HFFc6 (cell line): Measurements from ENCODE around the gene RNF19B. TPM values are rescaled to one million over a fixed set of nuclear protein-coding genes. Genes with fewer than 3 reads are reported as not detected.
A peak's percentile ranks its signal among the peaks of the same experiment; 100 is the strongest.
"Not testable (repeated sequence)": the region's sequence is repeated elsewhere in the genome, so short reads cannot be mapped to it uniquely, and the experiment has no call there.

Experiments
- DNase-seq: peaks from one replicate; pipeline ENCODE4 v3.0.0-alpha.2; 2018
- H3K27ac Mint-ChIP-seq: 2 replicates; pipeline ENCODE4 v1.8.0; 2020; ENCODE audit warnings: mild to moderate bottlenecking, mixed read lengths
- H3K27me3 Mint-ChIP-seq: 2 replicates; pipeline ENCODE4 v1.8.0; 2021; ENCODE audit warnings: mild to moderate bottlenecking, moderate library complexity, mixed read lengths; ENCODE audit not compliant: insufficient read depth
- H3K36me3 Mint-ChIP-seq: 2 replicates; pipeline ENCODE4 v1.8.0; 2021; ENCODE audit warnings: low read depth, mixed read lengths
- H3K4me1 Mint-ChIP-seq: 2 replicates; pipeline ENCODE4 v1.8.0; 2020; ENCODE audit warnings: low read depth, mixed read lengths
- H3K4me3 Mint-ChIP-seq: 2 replicates; pipeline ENCODE4 v1.8.0; 2020; ENCODE audit warnings: mild to moderate bottlenecking, moderate library complexity, mixed read lengths
- H3K9me3 Mint-ChIP-seq: 2 replicates; pipeline ENCODE4 v1.8.0; 2020; ENCODE audit warnings: mild to moderate bottlenecking, mixed read lengths
- total RNA-seq, 6 experiments: library from RNA; stranded (reverse); fragmentation: NEBNext Ultra II Directional; extraction: Animal tissue kit (Norgen Biotek cat#: 25700); gene quantifications; 2 replicates in 1 of 6; 3 replicates in 5 of 6; pipeline ENCODE4 v1.2.3, GENCODE V29; 2021
- TF ChIP-seq, protein P1 (sequence below): fragments of 200-600 bp; sonication (generic); IDR thresholded peaks from 2 replicates; pipeline ENCODE4 v1.5.0; 2021; ENCODE audit warnings: antibody characterized with exemption, mild to moderate bottlenecking

The RNF19B gene
- total RNA-seq, 6 experiments from 2014 or later = 9.4 to 10.6 (median 9.9) TPM

DNA sequence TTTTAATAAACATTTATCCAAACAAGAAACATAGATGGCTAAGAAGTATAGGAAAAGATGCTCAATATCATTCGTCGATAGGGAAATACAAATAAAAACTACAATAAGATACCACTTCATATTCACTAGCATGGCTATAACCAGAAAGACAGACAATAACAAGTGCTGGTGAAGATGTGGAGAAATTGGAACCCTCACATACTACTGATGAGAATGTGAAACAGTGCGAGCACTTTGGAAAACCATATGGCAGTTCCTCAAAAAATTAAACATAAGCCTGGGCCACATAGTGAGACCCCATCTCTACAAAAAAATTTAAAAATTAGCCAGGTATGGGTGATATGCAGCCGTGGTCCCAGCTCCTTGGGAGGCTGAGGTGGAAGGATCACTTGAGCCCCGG is 54.3 kb downstream of the RNF19B start:
- Mint-ChIP-seq H3K27me3 (peaks cover 3% of the 10 kb centered on the region; the same call in 1 of the 2 replicates), H3K4me1 (no peaks in the 10 kb centered on the region), H3K4me3 (no peak overlapping the region), H3K36me3 (no peaks in the 10 kb centered on the region), H3K27ac (no peak overlapping the region), H3K9me3 (no peaks in the 10 kb centered on the region)
- TF ChIP-seq, protein P1, sequence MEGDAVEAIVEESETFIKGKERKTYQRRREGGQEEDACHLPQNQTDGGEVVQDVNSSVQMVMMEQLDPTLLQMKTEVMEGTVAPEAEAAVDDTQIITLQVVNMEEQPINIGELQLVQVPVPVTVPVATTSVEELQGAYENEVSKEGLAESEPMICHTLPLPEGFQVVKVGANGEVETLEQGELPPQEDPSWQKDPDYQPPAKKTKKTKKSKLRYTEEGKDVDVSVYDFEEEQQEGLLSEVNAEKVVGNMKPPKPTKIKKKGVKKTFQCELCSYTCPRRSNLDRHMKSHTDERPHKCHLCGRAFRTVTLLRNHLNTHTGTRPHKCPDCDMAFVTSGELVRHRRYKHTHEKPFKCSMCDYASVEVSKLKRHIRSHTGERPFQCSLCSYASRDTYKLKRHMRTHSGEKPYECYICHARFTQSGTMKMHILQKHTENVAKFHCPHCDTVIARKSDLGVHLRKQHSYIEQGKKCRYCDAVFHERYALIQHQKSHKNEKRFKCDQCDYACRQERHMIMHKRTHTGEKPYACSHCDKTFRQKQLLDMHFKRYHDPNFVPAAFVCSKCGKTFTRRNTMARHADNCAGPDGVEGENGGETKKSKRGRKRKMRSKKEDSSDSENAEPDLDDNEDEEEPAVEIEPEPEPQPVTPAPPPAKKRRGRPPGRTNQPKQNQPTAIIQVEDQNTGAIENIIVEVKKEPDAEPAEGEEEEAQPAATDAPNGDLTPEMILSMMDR = no peak
- no peak for DNase-seq

DNA sequence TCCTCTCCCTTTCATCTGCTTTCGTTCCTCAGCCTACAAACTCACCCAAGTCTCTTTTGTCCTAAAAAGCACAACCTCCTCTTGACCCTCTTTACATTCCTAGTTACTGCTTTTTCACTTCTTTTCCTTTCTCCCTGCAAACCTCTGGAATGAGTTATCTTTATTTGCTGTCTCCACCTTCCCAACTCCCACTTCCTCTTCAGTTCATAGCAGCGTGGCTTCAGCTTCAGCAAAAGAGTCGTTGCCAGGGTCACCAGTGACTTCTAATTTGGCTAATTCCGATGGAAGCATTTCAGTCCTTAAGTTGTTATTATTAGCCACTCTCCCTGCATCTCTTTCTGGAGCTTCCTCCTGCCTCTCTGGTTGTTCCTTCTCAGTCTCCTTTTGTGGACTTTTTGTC is 57.2 kb downstream of the RNF19B start:
- Mint-ChIP-seq H3K27me3 (peaks cover 5% of the 10 kb centered on the region; the same call in 1 of the 2 replicates), H3K27ac (no peak overlapping the region), H3K9me3 (no peaks in the 10 kb centered on the region), H3K4me3 (no peak overlapping the region), H3K36me3 (no peaks in the 10 kb centered on the region), H3K4me1 (no peaks in the 10 kb centered on the region)
- peak; percentile 20 for DNase-seq
- TF ChIP-seq, protein P1 = no peak

DNA sequence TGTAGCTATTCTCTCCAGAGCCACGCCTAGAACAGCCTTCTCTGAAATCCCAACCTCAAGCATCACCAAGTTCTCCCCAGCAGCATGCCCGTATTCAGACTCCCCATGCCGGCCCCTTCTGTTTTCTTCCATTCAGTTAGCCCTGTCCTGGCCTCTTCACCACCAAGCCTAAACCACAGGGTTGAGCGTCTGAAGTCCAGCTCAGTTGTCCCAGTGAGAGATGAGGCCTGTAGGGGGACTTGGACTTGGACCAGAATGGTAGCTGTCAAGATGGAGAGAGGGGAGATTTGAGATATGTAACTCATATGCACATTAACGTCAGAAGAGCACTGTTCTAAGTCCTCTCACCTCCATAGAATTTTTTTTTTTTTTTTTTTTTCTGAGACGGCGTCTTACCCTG is 58.0 kb downstream of the RNF19B start:
- TF ChIP-seq, protein P1 = no peak
- H3K9me3 Mint-ChIP-seq = no peaks in the 10 kb centered on the region
- H3K4me3 Mint-ChIP-seq = no peak overlapping the region
- no peaks in the 10 kb centered on the region for H3K36me3 Mint-ChIP-seq
- no peaks in the 10 kb centered on the region for H3K4me1 Mint-ChIP-seq
- H3K27ac Mint-ChIP-seq = no peak overlapping the region
- H3K27me3 Mint-ChIP-seq = peaks cover 6% of the 10 kb centered on the region
- no peak for DNase-seq

DNA sequence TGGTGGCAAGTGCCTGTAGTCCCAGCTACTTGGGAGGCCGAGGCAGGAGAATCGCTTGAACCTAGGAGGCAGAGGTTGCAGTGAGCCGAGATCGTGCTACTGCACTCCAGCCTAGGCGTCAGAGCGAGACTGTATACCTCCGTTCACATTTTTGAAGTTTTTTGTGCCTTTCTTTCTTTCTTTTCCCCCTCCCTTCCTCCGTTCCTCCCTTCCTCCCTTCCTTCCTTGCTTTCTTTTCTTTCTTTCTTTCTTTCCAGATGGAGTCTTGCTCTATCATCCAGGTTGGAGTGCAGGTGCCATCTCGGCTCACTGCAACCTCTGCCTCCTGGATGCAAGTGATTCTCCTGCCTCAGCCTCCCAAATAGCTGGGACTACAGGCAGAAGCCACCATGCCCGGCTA is 59.0 kb downstream of the RNF19B start:
- not testable (repeated sequence) for H3K9me3 Mint-ChIP-seq, DNase-seq, H3K27ac Mint-ChIP-seq, H3K36me3 Mint-ChIP-seq, H3K4me1 Mint-ChIP-seq, H3K27me3 Mint-ChIP-seq, H3K4me3 Mint-ChIP-seq

DNA sequence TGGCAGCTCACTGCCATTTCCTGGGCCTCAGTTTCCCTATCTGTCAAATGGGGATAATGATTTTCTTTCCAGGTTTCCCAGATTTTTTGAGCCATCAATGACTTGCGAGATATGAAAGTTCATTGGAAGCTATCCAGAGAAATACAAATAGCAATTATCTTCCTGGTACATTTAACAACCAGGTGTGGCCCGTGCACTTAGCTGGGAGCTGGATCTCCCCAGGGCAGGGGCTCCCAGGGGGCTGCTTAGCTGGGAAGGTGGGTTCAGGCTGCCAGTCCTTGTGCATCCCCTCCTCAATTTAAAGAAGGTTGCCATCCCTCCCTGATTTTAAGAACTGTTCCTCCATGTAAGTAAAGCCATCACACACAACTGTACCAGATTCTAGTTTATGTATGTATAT is 59.8 kb downstream of the RNF19B start:
- DNase-seq = no peak
- no peaks in the 10 kb centered on the region for H3K9me3 Mint-ChIP-seq
- H3K27ac Mint-ChIP-seq = no peak overlapping the region
- no peak overlapping the region for H3K4me3 Mint-ChIP-seq
- TF ChIP-seq, protein P1 = no peak
- H3K36me3 Mint-ChIP-seq = no peaks in the 10 kb centered on the region
- no peaks in the 10 kb centered on the region for H3K4me1 Mint-ChIP-seq
- peaks cover 6% of the 10 kb centered on the region for H3K27me3 Mint-ChIP-seq

DNA sequence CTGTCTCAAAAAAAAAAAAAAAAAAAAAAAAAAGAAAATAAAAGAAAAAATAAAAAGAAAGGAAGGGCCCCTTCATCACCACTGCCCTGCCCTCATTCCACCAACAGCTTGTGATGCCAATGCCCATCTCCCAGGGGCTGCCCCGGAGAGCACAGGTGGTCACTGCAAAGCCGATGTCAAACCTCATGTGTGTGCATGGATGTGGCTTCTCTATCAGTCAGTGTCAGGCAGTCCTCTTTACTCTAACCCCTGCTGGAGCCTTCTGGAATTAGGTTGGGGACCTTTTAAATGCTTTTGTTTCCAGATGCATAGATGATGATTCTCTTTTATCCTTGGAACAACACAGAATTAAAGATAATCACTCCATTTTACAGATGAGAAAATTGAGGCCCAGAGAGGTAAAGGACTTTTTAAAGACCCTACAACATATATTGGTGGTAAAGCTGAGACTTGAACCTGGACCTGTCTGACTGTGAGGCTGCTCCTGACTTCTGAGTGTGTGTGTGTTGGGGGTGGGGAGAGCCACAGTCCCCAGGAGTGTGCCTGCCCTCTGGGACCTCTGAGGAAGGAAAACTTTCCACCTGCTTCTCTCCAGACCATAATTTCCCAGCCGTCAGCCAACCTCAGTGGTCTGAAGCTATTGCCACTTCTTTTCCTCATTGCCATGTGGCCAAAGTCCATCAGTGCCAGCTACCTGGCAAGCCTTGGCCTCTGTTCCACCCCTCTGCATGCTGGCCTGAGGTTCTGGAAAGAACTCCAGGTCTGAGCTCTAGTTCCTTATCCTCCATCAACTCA is 60.4 kb downstream of the RNF19B start:
- Mint-ChIP-seq H3K4me1 (no peaks in the 10 kb centered on the region), H3K4me3 (no peak overlapping the region), H3K9me3 (no peaks in the 10 kb centered on the region), H3K36me3 (no peaks in the 10 kb centered on the region), H3K27me3 (peaks cover 6% of the 10 kb centered on the region), H3K27ac (no peak overlapping the region)
- TF ChIP-seq, protein P1 = no peak
- no peak for DNase-seq
